ENCODE results near the gene CORO1C. TPM values are rescaled to one million over a fixed set of nuclear protein-coding genes. Genes with fewer than 3 reads are reported as not detected.

Gene CORO1C
- total RNA-seq, 1 experiment from 2014 or later: 195 TPM

GRCh38 chr12:108647585-108648287, 83.6 kb downstream of the CORO1C start:
- no peaks in the 10 kb centered on the region for H3K27me3 Mint-ChIP-seq (ENCODE audit: insufficient read depth, unreplicated experiment)
- no peak for DNase-seq
- TF ChIP-seq CTCF (IDR thresholded peaks at IDR 0.05; ENCODE audit: insufficient read depth in 1 of 2, low read depth in 1 of 2, low read length in 1 of 2, severe bottlenecking in 1 of 2, unreplicated experiment in 1 of 2): no peak
- no TSS peak for BruUV-seq (replicated peaks)
- H3K9me3 ChIP-seq: no peaks in the 10 kb centered on the region
- peaks cover 1% of the 10 kb centered on the region for H3K36me3 ChIP-seq (ENCODE audit: control insufficient read depth, insufficient read depth, low read length)
- peak overlapping the region; percentile 21 for H3K27ac Mint-ChIP-seq (ENCODE audit: unreplicated experiment)
- no peaks in the 10 kb centered on the region for H3K27me3 ChIP-seq (replicated peaks; ENCODE audit: control insufficient read depth, insufficient read depth, low read length)
- intact Hi-C loops (cut with micrococcal nuclease; ENCODE audit: unreplicated experiment): no loop called here
- H3K4me1 Mint-ChIP-seq (ENCODE audit: low read depth, unreplicated experiment): no peaks in the 10 kb centered on the region
- H3K4me1 ChIP-seq: no peaks in the 10 kb centered on the region
- peaks cover 84% of the 10 kb centered on the region for H3K36me3 Mint-ChIP-seq (ENCODE audit: insufficient read depth, unreplicated experiment)
- H3K4me3 Mint-ChIP-seq (ENCODE audit: unreplicated experiment): no peak overlapping the region
- H3K9me3 Mint-ChIP-seq (ENCODE audit: unreplicated experiment): no peaks in the 10 kb centered on the region
- ChIA-PET POLR2A (no interaction called here), CTCF (interaction anchor here (1.4 kb wide), 1 partner anchor 75 kb away, joined by 3 read pairs; no protein-coding TSS in a partner anchor)
- no peak overlapping the region for H3K4me3 ChIP-seq (ENCODE audit: low read depth, low read length)

- POLR2A ChIA-PET: no interaction called here
- Mint-ChIP-seq H3K27me3 (ENCODE audit: insufficient read depth, unreplicated experiment) (no peaks in the 10 kb centered on the region), H3K36me3 (ENCODE audit: insufficient read depth, unreplicated experiment) (peaks cover 83% of the 10 kb centered on the region), H3K4me3 (ENCODE audit: unreplicated experiment) (no peak overlapping the region), H3K9me3 (ENCODE audit: unreplicated experiment) (no peaks in the 10 kb centered on the region), H3K27ac (ENCODE audit: unreplicated experiment) (no peak overlapping the region), H3K4me1 (ENCODE audit: low read depth, unreplicated experiment) (peaks cover 6% of the 10 kb centered on the region)
- CTCF ChIA-PET: interaction anchor here (1.4 kb wide), 1 partner anchor 74 kb away, joined by 3 read pairs; no protein-coding TSS in a partner anchor
- Histone ChIP-seq H3K4me3 (ENCODE audit: low read depth, low read length) (no peak overlapping the region), H3K27me3 (replicated peaks; ENCODE audit: control insufficient read depth, insufficient read depth, low read length) (no peaks in the 10 kb centered on the region), H3K36me3 (ENCODE audit: control insufficient read depth, insufficient read depth, low read length) (peaks cover 1% of the 10 kb centered on the region), H3K4me1 (no peaks in the 10 kb centered on the region), H3K9me3 (no peaks in the 10 kb centered on the region)
- intact Hi-C loops (cut with micrococcal nuclease; ENCODE audit: unreplicated experiment): no loop called here
- TSS peak; percentile 28 for BruUV-seq (replicated peaks)
- no peak for TF ChIP-seq CTCF (IDR thresholded peaks at IDR 0.05; ENCODE audit: insufficient read depth in 1 of 2, low read depth in 1 of 2, low read length in 1 of 2, severe bottlenecking in 1 of 2, unreplicated experiment in 1 of 2)
- no peak for DNase-seq
Measured at GRCh38 chr12:108646600-108647579, 84.4 kb downstream of the CORO1C start.

Measured in Caco-2 (cell line).